Measurements from ENCODE around the gene OR8K3.

The OR8K3 gene

GRCh38 chr11:56314844-56315243 is at the start of gene OR8K3:
Gene OR8K3, plus strand, starts transcription at chr11:56315144. Its CDS starts 3,163 bp downstream, at chr11:56318307.
- DNase-seq = no peak

- DNase-seq = no peak
Measured at GRCh38 chr11:56271092-56271491, 43.9 kb upstream of the OR8K3 start.

- DNase-seq = no peak
Measured at GRCh38 chr11:56273854-56274253, 41.1 kb upstream of the OR8K3 start, which contains the start of gene OR5T1. Gene OR5T1, plus strand, starts transcription at chr11:56274154. Its CDS starts 1,485 bp downstream, at chr11:56275639.

- no peak for DNase-seq
Measured at GRCh38 chr11:56292154-56292553, 22.8 kb upstream of the OR8K3 start, which contains the start of gene OR8H1. Gene OR8H1, minus strand, starts transcription at chr11:56292254. Its CDS starts 1,192 bp downstream, at chr11:56291062.

- no peak for DNase-seq
Measured at GRCh38 chr11:56296898-56297297, 18.0 kb upstream of the OR8K3 start.

- no peak for DNase-seq
Measured at GRCh38 chr11:56307836-56308235, 7.1 kb upstream of the OR8K3 start.

GRCh38 chr11:56331861-56332491 is 17.0 kb downstream of the OR8K3 start:
- no peak for DNase-seq

- no peak for DNase-seq
Measured at GRCh38 chr11:56333156-56333555, 18.2 kb downstream of the OR8K3 start.

GRCh38 chr11:56340289-56340688 is 25.3 kb downstream of the OR8K3 start:
- DNase-seq = no peak

- no peak for DNase-seq
Measured at GRCh38 chr11:56345739-56346138, 30.8 kb downstream of the OR8K3 start, which contains the start of gene OR8K1. Gene OR8K1, plus strand, starts transcription at chr11:56346039. Its CDS starts 0 bp downstream, at chr11:56346039.

- DNase-seq = no peak
Measured at GRCh38 chr11:56353991-56354390, 39.0 kb downstream of the OR8K3 start, which contains the start of gene OR8J1. Gene OR8J1, plus strand, starts transcription at chr11:56354291. Its CDS starts 5,956 bp downstream, at chr11:56360247.

All from NCI-H2171 (cell line).